Upper lobe of left lung (tissue), 4 donors: ENCODE results near the gene PIGS.

Source experiments
- POLR2A ChIP-seq, 4 donors: fragments of 450-650 bp; IDR thresholded peaks; one replicate each; pipeline ENCODE4 v1.5.1; 2016 to 2017; ENCODE audit warnings: antibody characterized with exemption in 4 of 4, mild to moderate bottlenecking in 2 of 4
- TF ChIP-seq, protein P1 (sequence below), 6 experiments: fragments of 450-650 bp in 4 of 6; fragments of 200-600 bp in 2 of 6; sonication (generic) in 2 of 6; IDR thresholded peaks; one replicate each; pipeline ENCODE4 v1.5.1; 2016 to 2019; ENCODE audit warnings: antibody characterized with exemption in 6 of 6

DNA sequence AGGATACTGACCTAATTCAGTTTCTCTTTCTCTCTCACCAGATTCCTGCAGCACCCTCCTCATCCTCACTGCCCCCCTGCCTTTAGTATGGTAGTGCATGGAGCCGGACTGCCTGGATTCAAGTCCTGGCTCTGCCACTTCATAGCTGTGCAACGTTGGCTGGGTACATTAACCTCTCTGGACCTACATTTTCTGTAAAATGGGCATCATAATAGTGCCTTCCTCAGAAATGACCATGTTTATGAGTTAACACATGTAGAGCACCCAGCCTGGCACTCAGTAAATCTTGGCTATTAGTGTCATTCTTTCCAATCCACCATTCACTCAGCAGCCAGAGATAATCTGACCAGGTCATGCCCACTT, 26.2 kb downstream of the PIGS start:
- TF ChIP-seq, protein P1, sequence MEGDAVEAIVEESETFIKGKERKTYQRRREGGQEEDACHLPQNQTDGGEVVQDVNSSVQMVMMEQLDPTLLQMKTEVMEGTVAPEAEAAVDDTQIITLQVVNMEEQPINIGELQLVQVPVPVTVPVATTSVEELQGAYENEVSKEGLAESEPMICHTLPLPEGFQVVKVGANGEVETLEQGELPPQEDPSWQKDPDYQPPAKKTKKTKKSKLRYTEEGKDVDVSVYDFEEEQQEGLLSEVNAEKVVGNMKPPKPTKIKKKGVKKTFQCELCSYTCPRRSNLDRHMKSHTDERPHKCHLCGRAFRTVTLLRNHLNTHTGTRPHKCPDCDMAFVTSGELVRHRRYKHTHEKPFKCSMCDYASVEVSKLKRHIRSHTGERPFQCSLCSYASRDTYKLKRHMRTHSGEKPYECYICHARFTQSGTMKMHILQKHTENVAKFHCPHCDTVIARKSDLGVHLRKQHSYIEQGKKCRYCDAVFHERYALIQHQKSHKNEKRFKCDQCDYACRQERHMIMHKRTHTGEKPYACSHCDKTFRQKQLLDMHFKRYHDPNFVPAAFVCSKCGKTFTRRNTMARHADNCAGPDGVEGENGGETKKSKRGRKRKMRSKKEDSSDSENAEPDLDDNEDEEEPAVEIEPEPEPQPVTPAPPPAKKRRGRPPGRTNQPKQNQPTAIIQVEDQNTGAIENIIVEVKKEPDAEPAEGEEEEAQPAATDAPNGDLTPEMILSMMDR (IDR thresholded peaks at IDR 0.05) = no peak
- no peak for TF ChIP-seq POLR2A (IDR thresholded peaks at IDR 0.05)
